HEK293T (cell line): Measurements from ENCODE around the gene OXCT2.

ENCODE experiments used
- FOXK2 ChIP-seq: fragments of 450-650 bp; IDR thresholded peaks from 2 replicates; pipeline ENCODE4 v1.6.1; 2016; ENCODE audit warnings: mild to moderate bottlenecking
- SP1 ChIP-seq: fragments of 450-650 bp; IDR thresholded peaks from 2 replicates; pipeline ENCODE4 v1.6.1; 2017
- TARDBP ChIP-seq: fragments of 450-650 bp; IDR thresholded peaks from 2 replicates; pipeline ENCODE4 v1.6.1; 2016

DNA sequence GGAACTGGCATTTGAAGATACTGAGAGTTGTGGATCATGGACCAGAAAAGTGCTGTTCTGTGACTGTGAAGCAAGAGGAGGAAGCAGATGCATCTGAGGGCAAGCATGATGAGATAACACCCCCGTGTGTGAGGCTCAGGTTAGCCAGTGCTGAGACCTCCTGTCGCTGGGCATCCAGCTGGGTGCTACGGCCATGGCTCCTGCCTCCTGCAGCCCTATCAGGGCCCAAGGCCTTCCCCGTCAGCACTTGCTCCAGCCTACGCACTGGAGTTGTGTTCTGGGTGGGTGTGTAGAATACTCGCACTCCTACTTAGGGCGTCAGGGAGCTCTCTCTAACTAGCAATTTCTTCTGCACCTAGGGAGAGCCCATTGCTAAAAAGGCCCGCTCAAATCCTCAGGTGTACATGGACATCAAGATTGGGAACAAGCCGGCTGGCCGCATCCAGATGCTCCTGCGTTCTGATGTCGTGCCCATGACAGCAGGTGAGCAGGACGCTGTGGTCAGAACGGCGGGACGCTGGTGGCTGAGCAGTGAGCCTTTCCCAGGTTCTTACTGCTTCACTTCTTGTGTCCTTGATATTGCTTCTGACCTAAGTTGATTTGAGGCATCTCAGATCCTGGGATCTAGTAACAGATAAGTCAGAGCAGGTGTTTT is 26.0 kb downstream of the OXCT2 start:
- TF ChIP-seq FOXK2 = no peak
- TF ChIP-seq SP1 = no peak
- no peak for TF ChIP-seq TARDBP
